Upper lobe of right lung (tissue), 1 donor: ENCODE measurements around the gene SMYD5. TPM values are rescaled to one million over a fixed set of nuclear protein-coding genes. Genes with fewer than 3 reads are reported as not detected.
A peak's percentile ranks its signal among the peaks of the same experiment; 100 is the strongest.

Experiments used
- ATAC-seq: fragments of 200-7000 bp; cut with Tn5 transposase; one replicate; pipeline ENCODE4 v1.9.1; 2020; ENCODE audit warnings: mild to moderate bottlenecking, moderate library complexity
- DNase-seq: peaks from one replicate; pipeline ENCODE4 v3.0.0-alpha.2; 2020
- H3K27ac ChIP-seq: fragments of 200-600 bp; one replicate; pipeline ENCODE4 v1.8.0; 2022
- H3K27me3 ChIP-seq: fragments of 200-600 bp; one replicate; pipeline ENCODE4 v1.8.0; 2022; ENCODE audit warnings: mild to moderate bottlenecking
- H3K36me3 ChIP-seq: fragments of 200-600 bp; one replicate; pipeline ENCODE4 v1.8.0; 2022
- H3K4me1 ChIP-seq: fragments of 200-600 bp; one replicate; pipeline ENCODE4 v1.8.0; 2022
- H3K4me3 ChIP-seq: fragments of 200-600 bp; one replicate; pipeline ENCODE4 v1.8.0; 2022; ENCODE audit warnings: mild to moderate bottlenecking
- H3K9me3 ChIP-seq: fragments of 200-600 bp; one replicate; pipeline ENCODE4 v1.8.0; 2022
- CTCF ChIP-seq: fragments of 200-600 bp; IDR thresholded peaks from one replicate; pipeline ENCODE4 v1.8.0; 2022; ENCODE audit warnings: antibody characterized with exemption
- intact Hi-C: fragments of 100-400 bp; cut with DNase I; formaldehyde crosslinking; loops from one replicate; pipeline ENCODE4 v1.11.0; 2022
- total RNA-seq: library from RNA; stranded (reverse); fragmentation: NEBNext Ultra II Directional; extraction: Animal tissue kit (Norgen Biotek cat#: 25700); gene quantifications from one replicate; pipeline ENCODE4 v1.2.1, GENCODE V29; 2021
- donor health status: DM: no; HTN: yes; CAD: no; lungs with severe emphysema.

The SMYD5 gene
- total RNA-seq, 1 donor from 2014 or later: 16.8 TPM

GRCh38 chr2:73212448-73213176 is 1.4 kb upstream of the SMYD5 start:
- ATAC-seq: peak; percentile 86
- TF ChIP-seq CTCF: peak; percentile 98

GRCh38 chr2:73215254-73215653 is 1.2 kb downstream of the SMYD5 start:
- intact Hi-C loops: no loop called here
- Histone ChIP-seq H3K36me3 (peaks cover 2% of the 10 kb centered on the region), H3K4me1 (peaks cover 19% of the 10 kb centered on the region), H3K9me3 (no peaks in the 10 kb centered on the region), H3K27me3 (no peaks in the 10 kb centered on the region), H3K4me3 (peak overlapping the region; percentile 97), H3K27ac (no peak overlapping the region)
- no peak for DNase-seq
- TF ChIP-seq CTCF: no peak
- no peak for ATAC-seq

More at GRCh38 chr2:73212448-73213176, 1.4 kb upstream of the SMYD5 start:
- H3K27me3 ChIP-seq: no peaks in the 10 kb centered on the region
- DNase-seq: peak; percentile 82
- H3K27ac ChIP-seq: no peak overlapping the region
- H3K36me3 ChIP-seq: no peaks in the 10 kb centered on the region
- intact Hi-C loops: no loop called here
- H3K4me1 ChIP-seq: peaks cover 19% of the 10 kb centered on the region
- no peaks in the 10 kb centered on the region for H3K9me3 ChIP-seq
- H3K4me3 ChIP-seq: no peak overlapping the region

GRCh38 chr2:73217160-73217559 is 3.1 kb downstream of the SMYD5 start:
- Histone ChIP-seq H3K36me3 (peaks cover 19% of the 10 kb centered on the region), H3K4me3 (no peak overlapping the region), H3K27me3 (no peaks in the 10 kb centered on the region), H3K27ac (no peak overlapping the region), H3K4me1 (peaks cover 19% of the 10 kb centered on the region), H3K9me3 (no peaks in the 10 kb centered on the region)
- ATAC-seq (no peak), DNase-seq (peak; percentile 7)
- intact Hi-C loops: no loop called here
- no peak for TF ChIP-seq CTCF

GRCh38 chr2:73217826-73218225 is 3.8 kb downstream of the SMYD5 start:
- Histone ChIP-seq H3K9me3 (no peaks in the 10 kb centered on the region), H3K27me3 (no peaks in the 10 kb centered on the region), H3K36me3 (peaks cover 26% of the 10 kb centered on the region), H3K4me3 (no peak overlapping the region), H3K27ac (no peak overlapping the region), H3K4me1 (peaks cover 13% of the 10 kb centered on the region)
- intact Hi-C loops: no loop called here
- no peak for ATAC-seq
- no peak for DNase-seq
- no peak for TF ChIP-seq CTCF

- intact Hi-C loops: no loop called here
- ATAC-seq (no peak), DNase-seq (peak; percentile 13)
- peaks cover 11% of the 10 kb centered on the region for H3K4me1 ChIP-seq
- peaks cover 30% of the 10 kb centered on the region for H3K36me3 ChIP-seq
- no peak overlapping the region for H3K4me3 ChIP-seq
- H3K9me3 ChIP-seq: no peaks in the 10 kb centered on the region
- H3K27me3 ChIP-seq: no peaks in the 10 kb centered on the region
- no peak overlapping the region for H3K27ac ChIP-seq
- no peak for TF ChIP-seq CTCF
Measured at GRCh38 chr2:73218298-73218697, 4.3 kb downstream of the SMYD5 start.
